SK-N-DZ (cell line): ENCODE results near the gene BCL2.

Experiments used
- DNase-seq: peaks from one replicate; pipeline ENCODE4 v3.0.0-alpha.2; 2015; ENCODE audit warnings: low spot score

Gene BCL2

GRCh38 chr18:63113899-63114565, 205.5 kb downstream of the BCL2 start:
- DNase-seq = no peak

GRCh38 chr18:63112706-63113105, 206.9 kb downstream of the BCL2 start:
- DNase-seq = no peak

GRCh38 chr18:63111671-63112402, 207.7 kb downstream of the BCL2 start:
- no peak for DNase-seq

GRCh38 chr18:63109802-63110201, 209.8 kb downstream of the BCL2 start:
- DNase-seq = no peak

- DNase-seq = no peak
Observed at GRCh38 chr18:63109022-63109421, 210.5 kb downstream of the BCL2 start.

GRCh38 chr18:63107931-63108330, 211.6 kb downstream of the BCL2 start:
- no peak for DNase-seq

GRCh38 chr18:63107171-63107845, 212.3 kb downstream of the BCL2 start:
- DNase-seq = no peak

GRCh38 chr18:63106727-63107126, 212.8 kb downstream of the BCL2 start:
- no peak for DNase-seq

GRCh38 chr18:63105636-63106316, 213.8 kb downstream of the BCL2 start:
- no peak for DNase-seq

GRCh38 chr18:63104868-63105267, 214.7 kb downstream of the BCL2 start:
- DNase-seq = no peak

GRCh38 chr18:63102941-63103744, 216.4 kb downstream of the BCL2 start:
- DNase-seq = no peak

GRCh38 chr18:63100630-63101055, 218.9 kb downstream of the BCL2 start:
- DNase-seq = no peak

- no peak for DNase-seq
Observed at GRCh38 chr18:63099848-63100629, 219.5 kb downstream of the BCL2 start.

GRCh38 chr18:63099091-63099840, 220.3 kb downstream of the BCL2 start:
- no peak for DNase-seq

- DNase-seq = no peak
Observed at GRCh38 chr18:63098018-63098981, 221.3 kb downstream of the BCL2 start.

GRCh38 chr18:63097178-63097577, 222.4 kb downstream of the BCL2 start:
- DNase-seq = peak; percentile 83

- no peak for DNase-seq
Observed at GRCh38 chr18:63096327-63096874, 223.2 kb downstream of the BCL2 start.

- DNase-seq = peak; percentile 94
Observed at GRCh38 chr18:63095768-63096167, 223.8 kb downstream of the BCL2 start.
